ENCODE results near the gene COBLL1. TPM values are rescaled to one million over a fixed set of nuclear protein-coding genes. Genes with fewer than 3 reads are reported as not detected.
"Not testable (repeated sequence)": the region's sequence is repeated elsewhere in the genome, so short reads cannot be mapped to it uniquely, and the experiment has no call there.

Gene COBLL1
- total RNA-seq, 1 experiment from 2014 or later, result 42.1 TPM

DNA sequence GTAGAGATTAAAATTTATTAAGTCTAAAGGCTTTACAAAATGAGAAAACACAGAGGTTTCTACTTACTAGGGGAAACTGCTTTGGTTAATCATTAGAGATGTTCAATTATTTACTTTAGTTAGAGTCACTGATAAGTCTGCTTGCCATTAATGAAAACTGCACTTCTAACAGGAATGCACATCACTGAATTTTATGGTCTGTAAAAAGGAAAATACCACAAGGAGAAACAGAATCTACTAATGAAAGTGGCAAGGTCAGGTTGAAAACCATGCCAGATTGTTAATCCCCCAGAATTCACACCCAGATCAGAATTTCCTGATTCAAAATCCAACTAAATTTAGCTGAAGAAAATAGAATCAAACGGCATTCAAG lies 129.9 kb downstream of the COBLL1 start:
- intact Hi-C loops (cut with micrococcal nuclease; ENCODE audit: unreplicated experiment), result loop anchor here (1.0 to 2.0 kb wide), 5 partner anchors 18 to 399 kb away; partner anchors contain the start of gene GRB14
- Mint-ChIP-seq H3K4me1 (ENCODE audit: low read depth, unreplicated experiment) (peaks cover 35% of the 10 kb centered on the region), H3K4me3 (ENCODE audit: unreplicated experiment) (peak overlapping the region; percentile 59), H3K36me3 (ENCODE audit: insufficient read depth, unreplicated experiment) (peaks cover 16% of the 10 kb centered on the region), H3K27me3 (ENCODE audit: insufficient read depth, unreplicated experiment) (no peaks in the 10 kb centered on the region), H3K9me3 (ENCODE audit: unreplicated experiment) (no peaks in the 10 kb centered on the region), H3K27ac (ENCODE audit: unreplicated experiment) (peak overlapping the region; percentile 40)
- H3K9me3 ChIP-seq, result no peaks in the 10 kb centered on the region
- no peak overlapping the region for H3K4me3 ChIP-seq (ENCODE audit: low read depth, low read length)
- POLR2A ChIA-PET, result no interaction called here
- peak in 1 of 2 experiments; percentile 37 for DNase-seq
- TF ChIP-seq, protein P1, sequence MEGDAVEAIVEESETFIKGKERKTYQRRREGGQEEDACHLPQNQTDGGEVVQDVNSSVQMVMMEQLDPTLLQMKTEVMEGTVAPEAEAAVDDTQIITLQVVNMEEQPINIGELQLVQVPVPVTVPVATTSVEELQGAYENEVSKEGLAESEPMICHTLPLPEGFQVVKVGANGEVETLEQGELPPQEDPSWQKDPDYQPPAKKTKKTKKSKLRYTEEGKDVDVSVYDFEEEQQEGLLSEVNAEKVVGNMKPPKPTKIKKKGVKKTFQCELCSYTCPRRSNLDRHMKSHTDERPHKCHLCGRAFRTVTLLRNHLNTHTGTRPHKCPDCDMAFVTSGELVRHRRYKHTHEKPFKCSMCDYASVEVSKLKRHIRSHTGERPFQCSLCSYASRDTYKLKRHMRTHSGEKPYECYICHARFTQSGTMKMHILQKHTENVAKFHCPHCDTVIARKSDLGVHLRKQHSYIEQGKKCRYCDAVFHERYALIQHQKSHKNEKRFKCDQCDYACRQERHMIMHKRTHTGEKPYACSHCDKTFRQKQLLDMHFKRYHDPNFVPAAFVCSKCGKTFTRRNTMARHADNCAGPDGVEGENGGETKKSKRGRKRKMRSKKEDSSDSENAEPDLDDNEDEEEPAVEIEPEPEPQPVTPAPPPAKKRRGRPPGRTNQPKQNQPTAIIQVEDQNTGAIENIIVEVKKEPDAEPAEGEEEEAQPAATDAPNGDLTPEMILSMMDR (IDR thresholded peaks at IDR 0.05; ENCODE audit: insufficient read depth in 1 of 2, low read depth in 1 of 2, low read length in 1 of 2, severe bottlenecking in 1 of 2, unreplicated experiment in 1 of 2), result no peak
- peaks cover 66% of the 10 kb centered on the region for H3K4me1 ChIP-seq
- TSS peak; percentile 3 for BruUV-seq (replicated peaks)
- CTCF ChIA-PET, result no interaction called here
- peaks cover 1% of the 10 kb centered on the region; the same call in 1 of the 2 replicates for H3K36me3 ChIP-seq (ENCODE audit: control insufficient read depth, insufficient read depth, low read length)
- no peaks in the 10 kb centered on the region for H3K27me3 ChIP-seq (replicated peaks; ENCODE audit: control insufficient read depth, insufficient read depth, low read length)

DNA sequence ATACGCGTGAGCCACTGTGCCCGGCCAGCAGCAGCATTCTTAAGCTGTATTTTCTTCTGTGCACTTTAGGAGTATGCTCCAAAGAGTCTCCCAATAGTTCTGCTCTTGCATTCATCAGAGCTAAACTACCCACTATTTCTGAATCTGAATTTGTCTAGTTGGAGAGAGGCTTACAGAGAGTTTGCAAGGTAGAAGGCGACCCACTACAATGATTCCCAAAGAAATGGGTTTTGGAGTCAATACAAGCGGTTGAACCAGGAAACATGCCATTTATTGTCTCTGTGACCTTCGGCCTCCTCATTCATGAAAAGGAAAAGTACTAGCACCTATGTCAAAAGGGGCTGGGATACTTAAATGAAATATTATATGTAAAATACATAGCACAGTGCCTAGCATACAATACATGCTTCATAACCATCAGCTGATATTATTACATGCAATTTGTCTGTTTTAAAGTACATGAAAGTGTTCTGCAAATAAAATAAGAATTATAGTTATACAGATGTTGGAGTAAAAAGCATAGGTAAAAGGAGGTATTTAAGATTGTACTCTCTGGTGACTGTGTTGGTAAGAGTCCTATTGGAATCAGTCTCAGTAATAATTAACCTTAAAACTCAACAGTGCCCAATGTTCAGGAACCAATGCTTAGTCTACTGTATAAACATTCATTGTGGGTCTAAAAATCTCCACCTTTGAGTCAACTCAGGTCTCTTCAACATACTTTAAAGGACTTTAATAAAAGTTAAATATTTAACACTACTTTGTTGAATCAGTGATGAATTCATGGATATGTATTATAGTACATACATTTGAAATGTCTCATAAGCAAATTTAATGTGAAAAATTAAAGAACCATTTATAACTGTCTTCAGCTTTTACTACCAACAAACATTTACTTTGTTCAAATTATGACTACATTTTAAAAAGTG lies 130.5 kb downstream of the COBLL1 start:
- 0 out of 2 replicates have a peak overlapping the region, but pooled peaks have one; percentile 3 for H3K4me3 ChIP-seq (ENCODE audit: low read depth, low read length)
- Mint-ChIP-seq H3K4me3 (ENCODE audit: unreplicated experiment) (peak overlapping the region; percentile 59), H3K36me3 (ENCODE audit: insufficient read depth, unreplicated experiment) (peaks cover 23% of the 10 kb centered on the region), H3K4me1 (ENCODE audit: low read depth, unreplicated experiment) (peaks cover 41% of the 10 kb centered on the region), H3K27me3 (ENCODE audit: insufficient read depth, unreplicated experiment) (no peaks in the 10 kb centered on the region), H3K27ac (ENCODE audit: unreplicated experiment) (peak overlapping the region; percentile 40), H3K9me3 (ENCODE audit: unreplicated experiment) (no peaks in the 10 kb centered on the region)
- no peaks in the 10 kb centered on the region for H3K27me3 ChIP-seq (replicated peaks; ENCODE audit: control insufficient read depth, insufficient read depth, low read length)
- TF ChIP-seq, protein P1 (IDR thresholded peaks at IDR 0.05; ENCODE audit: insufficient read depth in 1 of 2, low read depth in 1 of 2, low read length in 1 of 2, severe bottlenecking in 1 of 2, unreplicated experiment in 1 of 2), result no peak
- ChIA-PET POLR2A (no interaction called here), CTCF (interaction anchor here (0.8 kb wide), 1 partner anchor 131 kb away, joined by 3 read pairs; no protein-coding TSS in a partner anchor)
- TSS peak; percentile 13 for BruUV-seq (replicated peaks)
- peaks cover 1% of the 10 kb centered on the region; the same call in 1 of the 2 replicates for H3K36me3 ChIP-seq (ENCODE audit: control insufficient read depth, insufficient read depth, low read length)
- no peaks in the 10 kb centered on the region for H3K9me3 ChIP-seq
- intact Hi-C loops (cut with micrococcal nuclease; ENCODE audit: unreplicated experiment), result loop anchor here (1.0 to 2.0 kb wide), 5 partner anchors 18 to 399 kb away; partner anchors contain the start of gene GRB14
- H3K4me1 ChIP-seq, result peaks cover 66% of the 10 kb centered on the region
- peak; percentile 46 to 56 for DNase-seq

DNA sequence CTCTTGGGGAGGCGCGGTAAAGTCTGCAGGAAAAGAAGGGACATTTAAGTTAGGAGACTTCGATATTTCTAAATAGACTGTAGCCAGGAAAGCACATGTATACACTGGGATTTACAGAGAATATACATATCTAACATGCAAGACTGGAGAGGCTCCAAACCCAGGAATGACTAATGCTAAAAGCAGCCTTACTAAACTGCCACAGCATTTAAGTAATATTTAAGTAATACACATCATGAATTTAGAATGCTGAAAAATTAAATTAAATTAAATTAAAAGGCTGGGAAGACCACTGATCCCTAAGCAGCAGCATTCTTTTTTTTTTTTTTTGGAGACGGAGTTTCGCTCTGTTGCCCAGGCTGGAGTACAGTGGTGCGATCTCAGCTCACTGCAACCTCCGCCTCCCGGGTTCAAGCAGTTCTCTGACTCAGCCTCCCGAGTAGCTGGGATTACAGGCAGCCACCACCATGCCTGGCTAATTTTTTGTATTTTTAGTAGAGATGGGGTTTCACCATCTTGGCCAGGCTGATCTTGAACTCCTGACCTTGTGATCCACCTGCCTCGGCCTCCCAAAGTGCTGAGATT lies 131.3 kb downstream of the COBLL1 start:
- H3K4me3 ChIP-seq (ENCODE audit: low read depth, low read length); H3K27me3 ChIP-seq (replicated peaks; ENCODE audit: control insufficient read depth, insufficient read depth, low read length); BruUV-seq (replicated peaks); H3K9me3 Mint-ChIP-seq (ENCODE audit: unreplicated experiment); H3K36me3 ChIP-seq (ENCODE audit: control insufficient read depth, insufficient read depth, low read length); DNase-seq; POLR2A ChIA-PET; H3K27me3 Mint-ChIP-seq (ENCODE audit: insufficient read depth, unreplicated experiment); H3K9me3 ChIP-seq: not testable (repeated sequence)
- H3K4me3 Mint-ChIP-seq (ENCODE audit: unreplicated experiment), result peak overlapping the region; percentile 22
- peaks cover 42% of the 10 kb centered on the region for H3K4me1 Mint-ChIP-seq (ENCODE audit: low read depth, unreplicated experiment)
- H3K4me1 ChIP-seq, result peaks cover 64% of the 10 kb centered on the region
- intact Hi-C loops (cut with micrococcal nuclease; ENCODE audit: unreplicated experiment), result loop anchor here (2.0 kb wide), 1 partner anchor 90 kb away; the partner anchor contains the start of gene GRB14
- CTCF ChIA-PET, result interaction anchor here (0.8 kb wide), 1 partner anchor 132 kb away, joined by 3 read pairs; no protein-coding TSS in a partner anchor
- H3K36me3 Mint-ChIP-seq (ENCODE audit: insufficient read depth, unreplicated experiment), result peaks cover 27% of the 10 kb centered on the region
- H3K27ac Mint-ChIP-seq (ENCODE audit: unreplicated experiment), result peak overlapping the region; percentile 34
